ENCODE results near the gene BLM.

GRCh38 chr15:90716976-90717821, at the start of gene BLM:
- TF ChIP-seq CTCF (IDR thresholded peaks at IDR 0.05), result peak; percentile 56 to 64 (median 62)
- peak; percentile 34 to 74 (median 46) for TF ChIP-seq POLR2AphosphoS5 (IDR thresholded peaks at IDR 0.05)

Measured in breast epithelium (tissue), 3 donors.